ENCODE data around the gene NDUFB10.
"Not testable (repeated sequence)": the region's sequence is repeated elsewhere in the genome, so short reads cannot be mapped to it uniquely, and the experiment has no call there.

Gene NDUFB10

DNA sequence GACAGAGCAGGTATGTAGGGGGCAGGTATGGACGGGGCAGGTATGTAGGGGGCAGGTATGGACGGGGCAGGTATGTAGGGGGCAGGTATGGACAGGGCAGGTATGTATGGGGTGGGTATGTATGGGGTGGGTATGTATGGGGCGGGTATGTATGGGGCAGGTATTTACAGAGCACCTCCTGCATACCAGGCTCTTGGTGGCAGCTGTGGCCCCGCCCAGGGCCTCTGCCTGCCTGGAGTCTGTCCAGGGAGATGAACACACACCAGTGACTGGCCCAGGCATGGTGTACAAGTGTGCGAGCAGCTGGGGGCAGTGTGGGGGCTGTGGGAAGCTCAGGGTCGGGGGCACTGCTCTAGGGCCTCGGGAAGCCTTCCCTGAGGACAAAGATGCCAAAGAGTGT, 9.3 kb upstream of the NDUFB10 start:
- no peak for DNase-seq (ENCODE audit: extremely low read depth, low read depth)
- TF ChIP-seq, protein P1, sequence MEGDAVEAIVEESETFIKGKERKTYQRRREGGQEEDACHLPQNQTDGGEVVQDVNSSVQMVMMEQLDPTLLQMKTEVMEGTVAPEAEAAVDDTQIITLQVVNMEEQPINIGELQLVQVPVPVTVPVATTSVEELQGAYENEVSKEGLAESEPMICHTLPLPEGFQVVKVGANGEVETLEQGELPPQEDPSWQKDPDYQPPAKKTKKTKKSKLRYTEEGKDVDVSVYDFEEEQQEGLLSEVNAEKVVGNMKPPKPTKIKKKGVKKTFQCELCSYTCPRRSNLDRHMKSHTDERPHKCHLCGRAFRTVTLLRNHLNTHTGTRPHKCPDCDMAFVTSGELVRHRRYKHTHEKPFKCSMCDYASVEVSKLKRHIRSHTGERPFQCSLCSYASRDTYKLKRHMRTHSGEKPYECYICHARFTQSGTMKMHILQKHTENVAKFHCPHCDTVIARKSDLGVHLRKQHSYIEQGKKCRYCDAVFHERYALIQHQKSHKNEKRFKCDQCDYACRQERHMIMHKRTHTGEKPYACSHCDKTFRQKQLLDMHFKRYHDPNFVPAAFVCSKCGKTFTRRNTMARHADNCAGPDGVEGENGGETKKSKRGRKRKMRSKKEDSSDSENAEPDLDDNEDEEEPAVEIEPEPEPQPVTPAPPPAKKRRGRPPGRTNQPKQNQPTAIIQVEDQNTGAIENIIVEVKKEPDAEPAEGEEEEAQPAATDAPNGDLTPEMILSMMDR (IDR thresholded peaks at IDR 0.05; ENCODE audit: low read depth, low read length) = no peak

DNA sequence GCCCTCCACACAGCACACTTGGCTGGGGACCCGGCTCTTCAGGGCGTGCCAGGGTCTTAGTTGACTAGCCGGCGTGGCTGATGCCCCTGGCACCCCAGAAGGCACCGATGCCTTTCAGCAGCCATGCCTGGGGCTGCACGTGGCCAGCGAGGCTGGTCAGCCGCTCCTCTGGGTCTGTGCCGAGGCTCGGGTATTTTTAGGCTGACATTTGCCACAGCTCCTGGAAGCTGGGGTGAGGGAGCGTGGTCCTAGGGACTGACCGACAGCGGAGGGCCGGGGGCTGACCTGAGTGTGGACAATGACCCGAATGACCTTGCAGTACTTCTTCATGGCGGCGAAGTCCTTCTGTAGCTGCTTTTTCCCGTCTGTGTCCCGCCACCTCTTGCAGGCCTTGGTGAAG, 8.8 kb upstream of the NDUFB10 start:
- TF ChIP-seq, protein P1 (IDR thresholded peaks at IDR 0.05; ENCODE audit: low read depth, low read length) = no peak
- no peak for DNase-seq (ENCODE audit: extremely low read depth, low read depth)

DNA sequence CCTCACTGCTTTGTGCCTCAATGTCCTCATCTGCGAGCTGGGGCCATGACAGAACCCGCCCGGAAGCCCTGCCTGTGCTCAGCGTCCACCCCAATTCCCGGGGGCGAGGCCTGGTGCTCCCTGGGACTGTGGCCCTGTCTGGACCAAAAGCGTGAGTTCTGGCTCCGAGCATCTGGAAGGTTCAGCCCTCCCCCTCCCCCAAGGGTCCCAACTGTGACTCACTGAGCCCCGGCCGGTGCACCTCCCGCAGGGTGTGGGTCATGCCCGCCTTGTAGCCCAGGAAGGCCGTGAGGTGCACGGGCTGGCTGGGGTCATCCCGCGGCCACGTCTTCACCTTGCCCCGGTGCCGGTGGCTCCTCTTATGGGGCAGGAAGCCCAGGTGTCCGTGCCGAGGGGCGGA, 5.6 kb upstream of the NDUFB10 start:
- TF ChIP-seq, protein P1 (IDR thresholded peaks at IDR 0.05; ENCODE audit: low read depth, low read length) = no peak
- no peak for DNase-seq (ENCODE audit: extremely low read depth, low read depth)

DNA sequence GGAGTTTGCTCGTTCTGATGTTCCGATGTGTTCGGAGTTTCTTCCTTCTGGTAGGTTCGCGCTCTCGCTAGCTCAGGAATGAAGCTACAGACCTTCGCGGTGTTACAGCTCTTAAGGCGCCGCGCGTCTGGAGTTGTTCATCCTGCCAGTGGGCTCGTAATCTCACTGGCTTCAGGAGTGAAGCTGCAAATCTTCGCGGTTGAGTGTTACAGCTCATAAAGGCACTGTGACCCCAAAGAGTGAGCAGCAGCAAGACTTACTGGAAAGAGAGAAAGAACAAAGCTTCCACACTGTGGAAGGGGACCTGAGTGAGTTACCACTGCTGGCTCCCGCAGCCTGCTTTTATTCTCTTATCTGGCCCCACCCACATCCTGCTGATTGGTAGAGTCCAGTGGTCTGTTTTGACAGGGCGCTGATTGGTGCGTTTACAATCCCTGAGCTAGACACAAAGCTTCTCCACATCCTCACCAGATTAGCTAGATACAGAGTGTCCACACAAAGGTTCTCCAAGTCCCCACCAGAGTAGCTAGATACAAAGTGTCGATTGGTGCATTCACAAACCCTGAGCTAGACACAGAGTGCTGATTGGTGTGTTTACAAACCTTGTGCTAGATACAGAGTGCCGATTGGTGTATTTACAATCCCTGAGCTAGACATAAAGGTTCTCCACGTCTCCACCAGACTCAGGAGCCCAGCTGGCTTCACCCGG, 1.8 kb upstream of the NDUFB10 start:
- not testable (repeated sequence) for DNase-seq (ENCODE audit: extremely low read depth, low read depth)

DNA sequence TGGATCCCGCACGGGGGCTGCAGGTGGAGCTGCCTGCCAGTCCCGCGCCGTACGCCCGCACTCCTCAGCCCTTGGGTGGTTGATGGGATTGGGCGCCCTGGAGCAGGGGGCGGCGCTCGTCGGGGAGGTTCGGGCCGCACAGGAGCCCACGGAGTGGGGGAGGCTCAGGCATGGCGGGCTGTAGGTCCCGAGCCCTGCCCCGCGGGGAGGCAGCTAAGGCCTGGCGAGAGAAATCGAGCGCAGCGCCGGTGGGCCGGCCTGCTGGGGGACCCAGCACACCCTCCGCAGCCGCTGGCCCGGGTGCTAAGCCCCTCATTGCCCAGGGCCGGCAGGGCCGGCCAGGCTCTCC, 1.2 kb upstream of the NDUFB10 start:
- DNase-seq (ENCODE audit: extremely low read depth, low read depth) = not testable (repeated sequence)

DNA sequence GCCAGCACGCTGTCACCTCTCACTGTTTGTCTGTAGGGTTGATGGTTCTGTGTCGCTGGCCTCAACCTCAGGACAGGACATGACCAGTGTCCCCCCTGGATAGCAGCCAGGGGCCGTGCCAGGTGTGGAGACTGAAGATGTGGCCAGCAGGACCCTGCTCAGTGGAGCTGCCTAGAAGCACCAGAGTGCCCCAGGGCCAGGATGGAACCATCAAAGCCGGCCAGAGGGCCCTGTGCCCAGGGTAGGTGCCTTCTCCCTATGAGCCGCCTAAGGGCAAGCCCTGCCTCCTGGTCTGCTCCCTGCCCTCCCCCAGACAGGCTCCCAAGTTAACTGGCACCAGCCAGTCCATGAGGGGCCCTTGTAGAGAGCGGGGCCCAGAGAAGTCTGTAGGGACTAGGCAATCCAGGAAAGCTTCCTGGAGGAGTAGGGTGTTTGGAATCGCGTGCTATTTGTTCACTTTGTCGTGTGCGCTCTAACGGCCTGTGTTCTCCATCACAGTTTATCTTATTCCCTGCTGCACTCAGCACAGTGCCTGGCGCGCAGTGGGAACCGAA, 546 bp upstream of the NDUFB10 start:
- DNase-seq (ENCODE audit: extremely low read depth, low read depth) = no peak
- TF ChIP-seq, protein P1 (IDR thresholded peaks at IDR 0.05; ENCODE audit: low read depth, low read length) = no peak

DNA sequence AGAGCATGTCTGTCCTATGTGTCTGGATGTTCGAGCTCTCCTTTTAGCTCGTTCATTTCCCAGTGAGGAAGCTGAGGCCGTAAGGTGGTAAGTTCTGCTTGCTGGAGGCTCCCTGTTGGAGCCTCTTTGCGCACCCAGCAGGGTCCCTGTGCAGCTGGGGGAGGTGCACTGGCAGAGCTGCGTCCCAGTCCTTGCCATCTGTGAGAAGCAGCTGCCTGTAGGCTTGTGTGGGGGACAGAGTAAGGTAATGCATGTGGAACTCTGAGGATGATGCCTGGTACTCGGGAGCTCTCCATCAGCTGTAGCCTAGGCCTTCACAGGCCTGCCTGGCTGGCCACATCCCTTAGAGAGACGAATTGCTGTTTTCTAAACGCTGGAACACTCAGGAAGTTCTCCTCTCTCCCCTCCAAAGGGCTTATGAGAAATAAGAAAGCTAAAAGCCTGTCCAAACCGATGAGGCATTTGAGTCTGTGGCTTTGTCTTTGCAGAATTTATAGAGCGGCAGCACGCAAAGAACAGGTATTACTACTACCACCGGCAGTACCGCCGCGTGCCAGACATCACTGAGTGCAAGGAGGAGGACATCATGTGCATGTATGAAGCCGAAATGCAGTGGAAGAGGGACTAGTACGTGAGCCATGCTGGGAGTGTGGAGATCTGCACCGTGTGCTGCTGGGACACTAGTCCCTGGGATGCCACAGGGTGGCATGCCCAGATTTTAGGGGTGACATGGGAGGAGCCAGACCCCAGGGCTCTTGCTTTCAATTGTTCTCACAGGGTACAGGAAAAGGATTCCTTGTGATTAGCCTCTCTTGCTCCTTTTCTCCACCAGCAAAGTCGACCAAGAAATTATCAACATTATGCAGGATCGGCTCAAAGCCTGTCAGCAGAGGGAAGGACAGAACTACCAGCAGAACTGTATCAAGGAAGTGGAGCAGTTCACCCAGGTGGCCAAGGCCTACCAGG, 1.6 kb downstream of the NDUFB10 start:
- DNase-seq (ENCODE audit: extremely low read depth, low read depth) = no peak
- TF ChIP-seq, protein P1 (IDR thresholded peaks at IDR 0.05; ENCODE audit: low read depth, low read length) = no peak

DNA sequence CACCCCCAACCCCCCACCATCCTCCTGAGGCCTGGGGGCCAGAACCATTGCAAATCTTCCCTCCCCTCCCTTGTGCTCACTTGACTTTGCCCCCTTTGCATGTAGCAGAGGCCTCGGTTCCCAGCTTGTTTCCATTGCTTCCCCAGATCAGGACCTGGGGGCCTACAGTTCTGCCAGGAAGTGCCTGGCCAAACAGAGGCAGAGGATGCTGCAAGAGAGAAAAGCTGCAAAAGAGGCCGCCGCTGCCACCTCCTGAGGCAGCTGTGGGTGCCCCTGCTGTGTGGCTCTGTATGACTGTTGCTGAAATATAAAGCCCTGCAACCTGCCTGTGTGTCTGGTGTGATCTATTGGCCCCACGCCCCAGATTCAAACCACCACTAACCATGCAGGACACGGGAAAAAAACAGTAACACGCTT, 2.3 kb downstream of the NDUFB10 start:
- no peak for DNase-seq (ENCODE audit: extremely low read depth, low read depth)
- TF ChIP-seq, protein P1 (IDR thresholded peaks at IDR 0.05; ENCODE audit: low read depth, low read length) = no peak

DNA sequence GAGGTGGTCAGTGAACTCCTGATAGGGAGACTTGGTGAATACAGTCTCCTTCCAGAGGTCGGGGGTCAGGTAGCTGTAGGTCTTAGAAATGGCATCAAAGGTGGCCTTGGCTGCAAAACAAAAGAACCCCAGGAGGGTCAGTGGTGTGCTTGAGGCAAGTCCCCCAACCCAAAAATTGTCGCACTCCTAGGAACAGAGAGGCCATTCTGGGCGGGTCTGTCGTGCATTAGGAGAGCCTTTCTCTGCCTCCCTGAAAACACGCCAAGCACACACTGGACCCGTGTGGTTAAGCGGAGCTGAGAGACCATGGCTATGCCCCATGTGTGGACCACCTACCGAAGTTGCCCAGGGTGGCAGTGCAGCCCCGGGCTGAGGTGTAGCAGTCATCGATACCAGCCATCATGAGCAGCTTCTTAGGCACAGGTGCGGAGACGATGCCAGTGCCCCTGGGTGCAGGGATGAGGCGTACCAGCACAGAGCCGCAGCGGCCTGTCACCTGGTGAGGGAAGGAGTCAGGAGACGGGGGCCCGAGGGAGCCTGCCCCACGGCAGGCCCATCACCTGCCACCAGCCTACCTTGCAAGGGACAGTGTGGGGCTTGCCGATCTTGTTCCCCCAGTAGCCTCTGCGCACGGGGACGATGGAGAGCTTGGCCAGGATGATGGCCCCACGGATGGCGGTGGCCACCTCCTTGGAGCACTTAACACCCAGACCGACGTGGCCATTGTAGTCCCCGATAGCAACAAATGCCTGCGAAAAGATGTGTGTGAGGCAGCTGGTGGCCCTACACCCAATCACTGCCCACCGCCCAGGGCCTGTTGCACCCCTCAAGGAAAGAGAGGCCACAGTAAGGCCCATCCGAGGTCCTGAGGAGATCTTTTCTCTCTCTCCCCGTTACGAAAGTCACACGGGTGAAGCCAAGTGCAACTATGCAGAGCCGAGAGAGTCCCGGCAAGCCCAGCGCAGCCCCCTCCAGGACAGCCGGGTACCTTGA, 3.1 kb downstream of the NDUFB10 start:
- not testable (repeated sequence) for DNase-seq (ENCODE audit: extremely low read depth, low read depth)
